Tibial nerve (tissue), 4 donors: ENCODE results near the gene TXNL1.

Source experiments
- CTCF ChIP-seq, 5 experiments: fragments of 200-600 bp in 3 of 5; fragments of 450-650 bp in 2 of 5; sonication (generic) in 3 of 5; IDR thresholded peaks; one replicate each; pipeline ENCODE4 v1.5.1; 2016 to 2019; ENCODE audit warnings: antibody characterized with exemption in 5 of 5, mild to moderate bottlenecking in 3 of 5, moderate library complexity in 2 of 5
- EP300 ChIP-seq, 2 donors: sonication (generic); formaldehyde crosslinking; IDR thresholded peaks; one replicate each; pipeline ENCODE4 v1.6.1; 2017; ENCODE audit warnings: antibody characterized with exemption in 2 of 2, mild to moderate bottlenecking in 1 of 2
- POLR2A ChIP-seq, 2 donors: fragments of 450-650 bp; IDR thresholded peaks; one replicate each; pipeline ENCODE4 v1.6.1; 2017; ENCODE audit warnings: antibody characterized with exemption in 2 of 2, mild to moderate bottlenecking in 2 of 2, moderate library complexity in 2 of 2

GRCh38 chr18:56565551-56566345 lies 72.6 kb downstream of the TXNL1 start:
- TF ChIP-seq CTCF (IDR thresholded peaks at IDR 0.05) (no peak), POLR2A (IDR thresholded peaks at IDR 0.05) (no peak), EP300 (IDR thresholded peaks at IDR 0.05) (peak in 1 of 2 donors; percentile 77)
